GM21423 (cell line): ENCODE results near the gene FRAS1.
"Not testable (repeated sequence)": the region's sequence is repeated elsewhere in the genome, so short reads cannot be mapped to it uniquely, and the experiment has no call there.

Experiments
- ATAC-seq: cut with Tn5 transposase; IDR thresholded peaks from one replicate; pipeline ENCODE4 v1.9.1; 2021; ENCODE audit warnings: mild to moderate bottlenecking, moderate library complexity; ENCODE audit not compliant: unreplicated experiment

The FRAS1 gene

GRCh38 chr4:78534286-78534955 is 477.3 kb downstream of the FRAS1 start:
- no peak for ATAC-seq

DNA sequence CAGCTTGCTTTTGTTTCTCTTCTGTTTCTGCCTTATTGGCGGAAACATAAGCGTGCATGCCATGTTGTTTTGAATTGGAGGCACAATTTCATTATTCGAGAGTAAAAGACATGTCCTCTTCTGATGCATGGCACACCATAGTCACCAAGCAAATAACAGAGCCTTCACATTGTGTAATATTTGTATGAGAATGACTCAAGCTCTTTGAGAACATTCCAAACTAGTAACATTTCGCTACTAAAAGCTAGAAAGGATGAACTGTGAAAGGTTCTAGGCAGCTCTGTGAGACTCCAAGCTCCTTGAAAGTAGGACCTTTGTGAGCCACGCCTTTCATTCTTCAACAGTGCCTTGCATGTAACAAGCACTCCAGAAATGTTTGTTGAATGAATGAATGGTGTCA is 485.2 kb downstream of the FRAS1 start:
- ATAC-seq: no peak

- no peak for ATAC-seq
Measured at GRCh38 chr4:78543424-78544125, 486.5 kb downstream of the FRAS1 start.

- ATAC-seq: no peak
Measured at GRCh38 chr4:78544678-78545077, 487.6 kb downstream of the FRAS1 start.

DNA sequence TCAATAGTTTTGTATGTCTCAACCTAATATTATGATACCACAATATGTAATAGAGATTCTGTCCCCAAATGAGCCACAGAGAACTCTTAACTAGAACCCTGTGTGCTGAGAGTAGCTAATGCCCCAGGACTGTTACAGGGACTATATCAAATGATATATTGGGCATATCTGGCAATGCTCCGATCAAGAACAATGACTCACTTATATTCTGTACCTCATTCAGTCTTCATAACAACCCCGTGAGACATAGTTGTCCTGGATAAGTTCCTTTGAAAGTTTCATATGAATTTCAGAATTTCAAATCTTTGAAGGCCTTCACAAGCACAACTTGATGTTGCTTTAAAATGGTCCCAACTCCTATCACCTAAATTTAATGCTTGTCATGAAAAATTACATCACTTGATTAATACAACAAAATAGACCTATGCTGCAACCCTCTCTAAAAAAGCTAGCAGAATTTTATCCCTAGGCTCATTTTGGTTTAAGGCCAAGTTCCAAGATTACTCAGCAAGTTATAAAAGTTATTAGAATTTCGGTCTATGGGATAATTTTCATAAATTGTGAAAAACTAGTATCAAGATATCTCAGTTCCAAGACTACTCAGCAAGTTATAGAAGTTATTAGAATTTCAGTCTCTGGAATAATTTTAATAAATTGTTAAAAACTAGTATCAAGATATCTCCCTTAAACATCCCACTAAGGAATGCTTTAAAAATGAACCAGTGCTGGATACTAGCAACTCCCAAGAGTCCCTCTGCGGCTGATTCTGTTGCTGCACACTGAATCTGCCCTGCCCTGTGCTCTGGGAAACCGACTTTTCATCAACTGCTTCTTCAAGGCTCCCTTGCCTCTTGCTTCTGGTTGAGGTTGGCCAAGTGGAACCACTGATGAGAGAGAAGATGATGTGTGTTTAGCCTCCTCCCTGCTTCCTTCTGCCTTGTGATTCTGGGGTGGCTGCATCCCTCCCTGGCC is 488.4 kb downstream of the FRAS1 start:
- ATAC-seq: no peak

DNA sequence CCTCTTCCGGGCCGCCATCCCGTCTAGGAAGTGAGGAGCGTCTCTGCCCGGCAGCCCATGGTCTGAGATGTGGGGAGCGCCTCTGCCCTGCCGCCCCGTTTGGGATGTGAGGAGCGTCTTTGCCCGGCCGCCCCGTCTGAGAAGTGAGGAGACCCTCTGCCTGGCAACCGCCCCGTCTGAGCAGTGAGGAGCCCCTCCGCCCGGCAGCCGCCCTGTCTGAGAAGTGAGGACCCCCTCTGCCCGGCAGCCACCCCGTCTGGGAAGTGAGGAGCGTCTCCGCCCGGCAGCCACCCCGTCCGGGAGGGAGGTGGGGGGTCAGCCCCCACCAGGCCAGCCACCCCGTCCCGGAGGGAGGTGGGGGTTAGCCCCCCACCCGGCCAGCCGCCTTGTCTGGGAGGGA is 490.8 kb downstream of the FRAS1 start:
- ATAC-seq: not testable (repeated sequence)

DNA sequence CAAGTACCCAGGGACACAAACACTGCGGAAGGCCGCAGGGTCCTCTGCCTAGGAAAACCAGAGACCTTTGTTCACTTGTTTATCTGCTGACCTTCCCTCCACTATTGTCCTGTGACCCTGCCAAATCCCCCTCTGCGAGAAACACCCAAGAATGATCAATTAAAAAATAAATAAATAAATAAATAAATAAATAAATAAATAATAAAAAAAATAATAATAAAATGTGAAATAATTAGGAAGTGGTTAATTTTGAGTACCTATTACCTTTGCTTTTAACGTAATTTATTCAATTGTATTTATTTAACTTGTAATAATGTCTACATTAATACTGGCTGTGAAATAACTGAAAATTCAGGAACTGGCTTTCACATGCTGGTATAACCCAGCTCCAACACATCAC is 491.8 kb downstream of the FRAS1 start:
- ATAC-seq: not testable (repeated sequence)

DNA sequence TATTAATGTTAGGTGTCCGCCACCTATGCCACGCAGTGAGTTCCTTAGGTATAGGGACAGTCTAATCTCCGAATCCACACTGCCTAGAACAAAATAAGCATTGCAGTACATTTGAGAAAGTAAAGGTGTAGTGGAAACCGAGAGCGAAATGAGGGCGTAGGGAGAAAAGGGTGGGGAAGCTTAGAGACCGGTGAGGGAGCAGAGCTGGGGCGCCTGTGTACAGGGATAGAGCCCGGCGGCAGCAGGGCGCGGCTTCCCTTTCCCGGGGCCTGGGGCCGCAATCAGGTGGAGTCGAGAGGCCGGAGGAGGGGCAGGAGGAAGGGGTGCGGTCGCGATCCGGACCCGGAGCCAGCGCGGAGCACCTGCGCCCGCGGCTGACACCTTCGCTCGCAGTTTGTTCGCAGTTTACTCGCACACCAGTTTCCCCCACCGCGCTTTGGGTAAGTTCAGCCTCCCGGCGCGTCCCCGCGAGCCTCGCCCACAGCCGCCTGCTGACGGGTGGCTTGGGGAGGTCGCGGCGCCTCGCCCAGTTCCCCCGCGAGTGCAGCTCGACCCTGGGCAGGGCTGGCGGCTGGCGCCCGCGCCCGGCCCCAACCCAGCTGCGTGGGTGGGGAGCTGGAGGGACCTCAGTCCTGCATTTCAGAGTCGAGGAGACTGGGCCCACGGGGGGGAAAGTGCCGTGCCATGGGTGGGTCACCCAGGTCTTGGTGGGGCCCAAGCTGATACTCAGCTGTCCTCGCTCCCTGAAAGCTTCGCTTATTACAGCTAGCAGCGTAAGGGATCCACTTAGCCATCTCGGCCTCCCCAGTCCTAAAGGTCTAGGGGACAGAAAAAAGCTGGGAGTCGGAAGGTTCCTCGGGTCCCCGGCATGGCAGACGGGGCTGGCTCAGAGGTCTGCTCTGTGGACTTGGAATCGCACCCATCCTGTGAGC is 494.6 kb downstream of the FRAS1 start, which contains the start of gene ANXA3:
Gene ANXA3, plus strand, starts transcription at position 351 of the 932 bp plus-strand sequence. CDS start 2,704 bp downstream, outside the sequence.
- peak; percentile 50 for ATAC-seq

GRCh38 chr4:78552389-78553042 is 495.4 kb downstream of the FRAS1 start:
- ATAC-seq: no peak

GRCh38 chr4:78553043-78553396 is 495.9 kb downstream of the FRAS1 start:
- no peak for ATAC-seq

DNA sequence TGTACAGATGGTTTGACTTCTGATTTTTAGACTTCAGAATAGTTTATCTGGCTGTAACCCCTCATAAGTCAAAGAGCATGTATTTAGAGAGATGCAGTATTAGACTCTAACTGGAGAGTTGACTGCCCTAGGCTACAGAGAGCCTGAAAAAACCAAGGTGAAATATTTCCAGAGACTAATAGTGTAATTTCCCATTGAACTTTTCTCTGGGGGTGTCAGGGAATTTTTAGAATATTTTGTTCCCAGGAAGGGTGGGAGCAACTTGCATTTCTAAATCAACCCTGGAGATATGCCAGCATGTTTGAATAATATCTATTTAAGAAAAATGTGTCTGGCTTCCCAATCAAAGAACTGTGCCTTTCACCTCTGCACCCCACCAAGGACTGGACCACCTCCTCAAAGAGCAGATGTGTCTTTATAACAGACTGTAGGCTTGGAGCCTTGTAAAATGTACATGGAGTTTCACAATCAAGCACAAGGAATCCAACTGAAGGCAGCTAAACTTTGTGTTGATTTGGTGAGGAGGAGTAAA is 496.5 kb downstream of the FRAS1 start:
- ATAC-seq: no peak

GRCh38 chr4:78556665-78557064 is 499.5 kb downstream of the FRAS1 start:
- no peak for ATAC-seq

DNA sequence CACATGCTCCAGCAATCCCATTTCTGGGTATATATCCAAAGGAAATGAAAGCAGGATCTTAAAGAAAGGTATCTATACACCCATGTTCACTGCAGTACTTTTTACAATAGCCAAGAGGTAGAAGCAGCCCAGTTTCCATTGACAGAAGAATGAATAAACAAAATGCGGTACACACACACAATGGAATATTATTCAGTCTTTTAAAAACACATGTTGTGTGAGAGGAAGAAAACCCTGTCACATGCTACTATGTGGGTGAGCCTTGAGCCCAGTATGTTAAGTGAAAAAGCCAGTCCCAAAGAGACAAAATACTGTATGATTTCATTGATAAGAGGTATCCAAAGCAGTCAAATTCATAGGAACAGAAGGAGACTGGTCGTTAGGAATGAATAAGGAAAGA is 500.7 kb downstream of the FRAS1 start:
- ATAC-seq: no peak

DNA sequence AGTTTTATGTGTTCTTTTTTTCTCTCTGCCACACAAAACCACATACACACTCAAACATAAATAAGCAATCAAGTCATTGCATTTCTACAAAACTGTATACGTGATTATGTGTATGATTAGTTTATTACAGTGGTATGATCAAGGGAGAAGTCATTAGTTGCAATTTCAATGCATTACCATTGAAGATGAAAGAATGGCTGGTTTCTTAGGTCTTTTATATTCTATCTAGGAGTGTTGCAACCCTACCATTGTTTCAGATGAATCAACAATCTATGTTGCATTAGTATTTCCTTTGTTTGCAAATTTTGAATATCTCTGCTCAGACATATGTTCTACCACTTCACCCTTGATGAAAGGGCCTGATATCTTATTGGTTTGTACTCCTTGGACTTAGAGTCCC is 501.3 kb downstream of the FRAS1 start:
- no peak for ATAC-seq

DNA sequence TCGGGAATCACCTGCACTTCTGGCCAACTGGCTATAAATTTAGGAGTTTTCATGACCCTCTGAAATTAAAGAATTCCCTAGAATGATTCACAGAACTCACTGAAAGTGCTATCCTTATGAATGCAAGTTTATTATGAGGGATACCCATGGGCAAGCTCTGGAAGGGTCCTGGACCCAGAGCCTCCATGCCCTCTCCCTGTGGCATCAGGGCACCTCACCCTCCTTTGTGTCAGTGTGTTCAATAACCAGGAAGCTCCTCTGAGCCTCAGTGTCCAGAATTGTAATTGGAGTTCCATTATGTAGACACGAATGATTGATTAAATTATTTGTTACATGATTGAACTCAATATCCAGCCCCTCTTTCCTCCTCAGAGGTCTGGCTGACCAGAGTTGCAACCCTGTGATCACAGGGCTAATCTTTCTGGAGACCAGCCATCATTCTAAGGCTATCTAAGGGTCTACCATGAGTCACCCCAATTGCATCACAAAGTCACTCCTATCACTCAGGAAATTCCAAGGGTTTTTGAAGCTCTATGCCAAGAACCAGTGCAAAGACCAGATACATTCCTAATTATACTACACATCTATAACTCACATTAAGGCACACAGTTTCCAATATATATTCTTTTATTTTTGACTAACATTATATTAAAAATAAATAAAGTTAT is 503.3 kb downstream of the FRAS1 start:
- no peak for ATAC-seq

DNA sequence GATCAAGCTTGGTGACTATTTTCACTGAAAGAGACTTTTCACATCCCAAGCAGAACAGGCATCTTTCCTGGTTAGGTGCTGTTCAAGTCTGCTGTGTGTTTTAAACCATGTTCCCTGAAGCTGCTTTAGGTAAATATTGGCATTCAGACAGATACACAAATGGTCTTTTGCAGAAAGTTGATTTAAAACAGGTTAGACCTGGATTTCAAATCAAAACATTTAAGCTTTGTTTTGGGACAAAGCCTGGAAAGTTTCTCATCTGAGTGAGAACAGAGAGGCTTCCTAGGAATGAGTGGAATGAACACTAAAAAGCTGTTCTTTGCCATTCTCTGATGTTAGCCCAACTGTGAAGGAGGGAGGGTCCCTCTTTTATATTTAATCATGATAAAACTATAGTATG is 504.6 kb downstream of the FRAS1 start:
- ATAC-seq: no peak

GRCh38 chr4:78562687-78563086 is 505.6 kb downstream of the FRAS1 start:
- no peak for ATAC-seq

DNA sequence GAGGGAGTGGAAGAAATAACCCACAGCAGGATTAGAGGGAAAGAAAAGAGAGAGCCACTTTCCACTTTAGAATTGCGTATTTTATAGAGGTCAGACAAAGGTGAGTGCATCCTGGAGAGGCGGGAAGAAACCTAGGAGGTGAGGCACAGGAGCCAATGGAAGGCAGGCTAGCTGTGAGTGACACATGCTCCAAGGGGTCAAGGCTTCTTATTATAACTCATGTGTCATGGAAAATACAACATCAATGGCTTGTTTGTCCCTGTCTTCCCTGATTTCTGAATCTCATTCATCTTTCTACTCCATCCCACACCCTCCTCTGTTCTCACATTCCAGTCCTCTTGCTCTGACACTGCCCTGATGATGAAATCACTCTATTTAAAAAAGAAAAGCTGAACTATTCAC is 508.8 kb downstream of the FRAS1 start:
- ATAC-seq: no peak
